GM23338 (cell line): Measurements from ENCODE around the gene OR56B1.

Experiments used
- CREB1 ChIP-seq: fragments of 250-450 bp; sonication (Bioruptor Pico); IDR thresholded peaks from 2 replicates; pipeline ENCODE4 v1.5.0; 2020; ENCODE audit warnings: low read depth, mild to moderate bottlenecking, moderate library complexity
- CTCF ChIP-seq, 2 experiments: fragments of 200-600 bp in 1 of 2; sonication (generic) in 1 of 2; conservative IDR thresholded peaks; 2 replicates each; pipeline versions ENCODE4 v1.5.1 to v1.6.1; 2016 to 2017; ENCODE audit warnings: antibody characterized with exemption in 2 of 2, low read depth in 2 of 2, mild to moderate bottlenecking in 2 of 2, moderate library complexity in 1 of 2
- ETS1 ChIP-seq: IDR thresholded peaks from 2 replicates; pipeline ENCODE4 v1.6.1; 2016; ENCODE audit warnings: antibody characterized with exemption
- EZH2 ChIP-seq: fragments of 200-600 bp; sonication (generic); IDR thresholded peaks from one replicate; pipeline ENCODE4 v1.8.0; 2017; ENCODE audit warnings: antibody characterized with exemption, mild to moderate bottlenecking, low read depth; ENCODE audit not compliant: unreplicated experiment
- EZH2phosphoT487 ChIP-seq: fragments of 200-600 bp; sonication (generic); IDR thresholded peaks from one replicate; pipeline ENCODE4 v1.8.1; 2018; ENCODE audit warnings: antibody characterized with exemption; ENCODE audit not compliant: unreplicated experiment
- JUNB ChIP-seq: IDR thresholded peaks from one replicate; pipeline ENCODE4 v1.6.1; 2016; ENCODE audit warnings: antibody characterized with exemption; ENCODE audit not compliant: unreplicated experiment
- POLR2AphosphoS5 ChIP-seq: IDR thresholded peaks from 2 replicates; pipeline ENCODE4 v1.6.1; 2016; ENCODE audit warnings: antibody characterized with exemption, low read depth
- REST ChIP-seq: IDR thresholded peaks from one replicate; pipeline ENCODE4 v1.6.1; 2018; ENCODE audit warnings: antibody characterized with exemption; ENCODE audit not compliant: unreplicated experiment
- STAT1 ChIP-seq: IDR thresholded peaks from one replicate; pipeline ENCODE4 v1.6.1; 2016; ENCODE audit warnings: antibody characterized with exemption; ENCODE audit not compliant: unreplicated experiment
- ZNF114 ChIP-seq: fragments of 250-450 bp; sonication (Bioruptor Pico); IDR thresholded peaks from 2 replicates; pipeline ENCODE4 v1.5.0; 2020; ENCODE audit warnings: mild to moderate bottlenecking, moderate library complexity

- TF ChIP-seq CTCF (conservative IDR thresholded peaks at IDR 0.05; ENCODE audit: low read depth in 2 of 2), result no peak
- no peak for TF ChIP-seq EZH2phosphoT487
- no peak for TF ChIP-seq POLR2AphosphoS5
- TF ChIP-seq REST, result no peak
- no peak for TF ChIP-seq CREB1
- no peak for TF ChIP-seq JUNB
- TF ChIP-seq ETS1, result no peak
- TF ChIP-seq STAT1, result no peak
- TF ChIP-seq EZH2, result no peak
- no peak for TF ChIP-seq ZNF114 (CRISPR knock-in tag)
Observed at GRCh38 chr11:5719703-5720495, 16.3 kb upstream of the OR56B1 start.
